Stimulated activated CD4-positive, alpha-beta T cell treated with anti-CD3 and anti-CD28 coated beads, Interleukin-4, amount 100 ng/mL, for 4 hours (primary cell): Measurements from ENCODE around the gene KCNQ5.

Experiments used
- DNase-seq, 2 experiments: peaks; one replicate each; pipeline ENCODE4 v3.0.0-alpha.2; 2020

KCNQ5 gene

DNA sequence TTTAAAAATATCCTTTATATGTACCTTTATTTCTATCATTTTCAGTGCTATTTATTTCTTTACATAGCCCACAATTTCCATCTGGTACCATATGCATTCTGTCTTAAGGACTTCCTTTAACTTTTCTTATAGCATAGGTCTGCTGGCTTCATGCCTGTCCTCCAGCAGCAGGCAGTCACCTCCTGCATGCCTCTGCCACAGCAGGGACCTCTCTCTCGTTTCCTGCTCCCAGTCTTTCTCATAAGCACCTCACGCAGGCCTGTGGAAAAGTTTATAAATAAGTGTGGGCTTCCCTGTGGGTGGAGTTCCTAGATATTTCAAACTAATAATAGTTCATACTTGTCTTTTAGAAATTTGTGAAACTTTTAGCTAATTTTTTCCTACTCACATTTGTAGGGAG, 133.9 kb downstream of the KCNQ5 start:
- no peak for DNase-seq

DNA sequence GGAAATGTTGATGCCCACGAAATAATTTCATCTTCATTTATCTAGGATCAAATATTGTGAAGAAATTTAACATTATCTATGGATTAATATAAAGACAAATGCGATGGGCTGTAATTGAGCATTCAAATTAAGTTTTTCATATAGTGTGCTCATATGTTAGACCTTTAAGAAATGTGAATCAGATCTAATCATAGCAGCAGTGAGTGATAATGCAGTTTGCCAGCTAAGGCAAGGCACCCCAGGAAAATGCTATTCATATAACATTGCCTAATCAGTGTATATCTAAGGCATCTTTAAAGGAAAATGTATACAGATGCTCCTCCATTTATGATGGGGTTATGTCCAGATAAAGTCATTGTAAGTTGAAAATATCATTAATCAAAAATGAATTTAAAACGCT, 135.2 kb downstream of the KCNQ5 start:
- DNase-seq = no peak

DNA sequence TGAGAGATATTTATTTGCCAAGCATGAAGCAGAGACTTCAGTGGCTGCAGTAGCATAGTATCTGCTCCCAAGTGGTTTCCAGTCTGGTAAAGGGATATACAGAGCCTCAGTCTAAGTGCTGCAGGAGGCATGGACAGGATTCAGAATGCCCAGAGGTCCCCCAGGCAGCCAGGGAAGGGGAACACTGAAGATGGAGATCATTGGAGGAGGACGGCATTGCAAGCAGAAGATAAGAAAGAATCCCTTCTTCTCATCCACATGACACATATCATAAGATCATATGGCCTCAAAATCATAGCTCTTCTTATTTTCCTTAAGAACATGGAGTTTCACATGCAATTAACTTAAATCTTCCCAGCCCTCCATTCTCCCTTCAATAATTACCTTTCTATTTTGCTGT, 136.1 kb downstream of the KCNQ5 start:
- no peak for DNase-seq

DNA sequence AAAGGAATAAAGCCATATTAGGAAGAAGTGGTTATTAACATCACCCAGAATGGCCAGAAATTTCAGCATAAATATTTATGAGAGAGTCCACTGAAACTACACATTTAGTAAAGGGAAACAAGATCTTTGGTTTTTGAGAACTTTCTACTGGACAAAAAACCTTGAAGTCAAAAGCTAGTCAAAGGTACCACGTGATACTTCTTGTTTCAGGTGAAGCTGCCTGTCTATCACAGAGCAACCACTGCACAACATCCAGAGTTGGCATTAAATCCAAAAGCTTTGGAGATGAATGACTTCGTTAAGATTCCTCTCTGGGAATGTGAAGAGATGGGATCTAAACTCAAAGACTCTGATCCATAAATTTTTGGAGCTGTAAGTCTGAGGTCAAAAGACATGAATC, 137.0 kb downstream of the KCNQ5 start:
- DNase-seq = no peak

DNA sequence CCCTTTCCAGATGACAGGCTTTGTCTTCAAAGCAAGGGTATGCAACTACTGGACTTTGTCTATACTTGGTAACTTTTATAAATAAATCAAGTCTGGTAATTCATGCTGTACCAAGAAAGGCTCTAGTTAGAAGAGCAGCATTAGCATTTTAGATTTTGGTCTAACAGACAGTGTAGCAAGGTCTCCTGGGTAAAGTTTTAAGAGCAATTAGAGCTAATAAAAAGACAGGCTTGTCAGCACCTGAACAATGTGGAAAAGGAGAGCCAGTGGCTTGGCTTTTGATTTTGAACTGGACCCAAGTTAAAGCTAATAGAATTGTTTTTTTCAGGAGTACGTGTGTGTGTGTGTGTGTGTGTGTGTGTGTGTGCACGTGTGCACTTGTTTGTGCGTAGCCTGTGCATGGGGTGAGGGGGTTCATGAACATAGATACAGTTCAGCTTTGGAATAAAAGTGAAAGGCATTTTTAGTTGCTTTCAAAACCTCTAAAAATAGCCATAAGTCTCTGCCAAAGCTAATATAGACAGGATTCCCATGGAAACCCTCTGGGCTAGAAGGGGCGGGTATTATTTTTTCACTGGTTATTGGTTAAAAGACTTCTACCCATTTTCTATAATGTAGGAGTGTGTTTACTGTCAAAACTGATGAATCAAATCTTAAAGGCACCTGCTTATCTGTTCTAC, 138.4 kb downstream of the KCNQ5 start:
- DNase-seq = no peak

DNA sequence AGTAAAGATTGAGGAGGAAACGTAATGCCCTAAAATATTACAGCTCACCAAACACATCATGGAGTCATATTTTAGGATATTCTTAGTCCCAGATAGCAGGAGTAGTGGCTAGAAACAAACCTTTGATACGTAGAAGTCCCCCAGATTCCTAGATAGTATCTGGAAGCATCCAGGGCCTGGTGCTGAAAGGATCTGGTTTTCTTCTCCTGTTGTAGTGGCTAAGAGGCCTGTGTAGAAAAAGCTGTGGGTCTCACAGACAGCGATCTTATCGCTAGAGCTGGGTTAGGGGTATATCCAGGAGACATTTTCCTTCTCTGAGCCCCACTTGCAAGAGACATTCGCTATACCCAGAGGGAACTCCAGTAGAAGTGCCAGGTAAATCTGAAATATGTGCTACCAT, 139.9 kb downstream of the KCNQ5 start:
- DNase-seq = no peak

DNA sequence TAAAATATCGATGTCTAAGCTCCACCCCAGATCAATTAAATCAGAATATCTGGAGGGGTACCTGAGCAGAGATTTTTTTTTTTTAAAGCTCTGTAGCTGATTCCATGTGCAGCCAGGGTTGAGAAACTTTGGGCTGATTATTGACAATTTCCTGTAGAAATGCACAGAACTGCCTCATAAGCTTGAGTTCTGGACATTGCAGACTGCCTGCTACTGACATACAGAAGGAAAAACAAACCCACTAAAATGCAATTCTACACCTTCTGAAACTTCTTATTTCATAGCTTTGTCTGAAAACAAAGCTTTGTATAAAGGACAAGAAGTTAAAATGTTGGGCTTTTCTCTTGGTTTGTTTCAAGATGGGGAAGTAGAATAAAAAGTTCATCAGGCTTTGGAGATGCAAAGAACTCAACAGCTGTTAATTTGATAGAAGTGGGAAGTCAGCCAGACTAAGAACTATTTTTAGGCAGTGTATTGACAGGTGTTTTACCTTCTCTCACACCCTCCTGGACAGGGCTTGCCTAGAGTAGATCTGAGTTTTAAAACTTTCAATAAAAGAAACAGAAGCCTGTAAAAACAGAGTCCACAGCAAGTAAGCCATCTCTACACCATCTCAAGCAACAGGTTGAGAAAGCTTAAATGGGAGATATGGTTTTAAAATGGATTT, 147.7 kb downstream of the KCNQ5 start:
- no peak for DNase-seq

DNA sequence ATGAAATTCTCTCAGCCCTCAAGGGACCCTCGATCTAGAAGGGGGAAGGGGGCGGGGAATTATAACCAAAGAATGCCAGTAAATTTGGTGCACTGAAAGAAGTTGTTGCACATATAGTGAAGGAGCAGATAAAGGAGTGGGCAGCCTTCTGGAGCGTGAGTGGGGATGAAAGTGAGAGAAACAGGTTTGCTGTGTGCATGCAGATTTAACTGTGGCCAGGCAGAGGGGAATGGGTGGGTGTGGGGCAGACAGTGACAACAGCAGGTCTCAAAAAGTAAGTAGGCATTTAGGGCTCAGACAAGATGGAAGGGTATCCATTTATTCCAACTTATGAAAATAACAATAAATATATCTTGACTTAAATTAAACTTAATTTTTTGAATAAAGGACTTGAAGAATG, 149.1 kb downstream of the KCNQ5 start:
- DNase-seq = no peak

DNA sequence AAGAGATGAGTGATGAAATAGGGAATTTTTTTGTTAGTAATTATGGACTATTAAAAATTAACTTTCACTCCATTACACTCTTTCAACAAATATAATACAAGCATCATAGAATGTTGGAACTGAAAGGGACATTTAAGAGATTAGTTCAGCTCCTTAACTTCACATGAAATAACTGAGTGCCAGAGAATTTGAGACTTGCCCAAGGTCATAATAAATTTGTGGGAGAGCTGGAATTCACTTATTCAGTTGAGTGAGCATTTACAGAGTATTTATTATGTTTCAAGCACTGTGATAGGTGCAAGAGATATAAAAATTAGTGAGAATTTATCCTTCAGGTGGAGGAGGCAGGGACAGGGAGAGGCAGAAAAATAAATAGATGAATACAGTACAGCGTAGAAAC, 154.6 kb downstream of the KCNQ5 start:
- no peak for DNase-seq

DNA sequence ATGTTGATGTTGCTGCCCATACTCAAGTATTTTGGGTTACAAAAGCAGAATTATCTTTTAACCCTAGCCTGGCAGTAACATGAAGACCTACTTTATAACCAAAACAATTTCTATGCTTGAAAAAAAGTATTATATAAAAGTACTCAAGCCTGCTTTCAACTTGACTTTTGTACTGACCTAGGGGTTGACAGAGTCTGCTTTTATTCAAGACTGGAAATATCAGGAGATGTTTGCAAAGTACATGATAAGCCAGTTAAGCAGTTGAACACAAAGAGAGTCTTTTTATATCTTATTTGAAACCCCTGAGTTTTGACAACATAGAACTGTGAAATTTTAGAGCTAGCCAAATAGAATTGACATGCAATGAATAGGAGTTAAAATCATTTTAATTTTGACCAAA, 159.8 kb downstream of the KCNQ5 start:
- no peak for DNase-seq

DNA sequence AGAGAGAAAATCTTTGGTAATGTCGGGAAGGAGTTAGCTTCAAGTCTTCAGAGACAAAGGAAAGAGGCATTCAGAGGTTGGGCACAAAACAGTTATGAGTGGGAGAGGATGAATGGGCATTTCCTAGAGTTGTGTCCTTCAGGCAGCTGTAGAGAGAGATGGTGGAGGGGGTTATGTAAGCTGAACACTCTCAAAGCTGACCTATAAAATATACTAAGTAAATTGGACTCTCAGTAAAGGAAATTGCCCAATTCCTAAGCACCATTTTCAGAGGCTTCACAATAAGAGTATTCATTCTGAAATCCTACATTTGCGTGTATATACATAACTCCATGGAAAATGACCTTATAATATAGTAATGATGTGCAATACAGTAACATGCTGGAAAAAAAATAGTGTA, 161.2 kb downstream of the KCNQ5 start:
- DNase-seq = no peak

DNA sequence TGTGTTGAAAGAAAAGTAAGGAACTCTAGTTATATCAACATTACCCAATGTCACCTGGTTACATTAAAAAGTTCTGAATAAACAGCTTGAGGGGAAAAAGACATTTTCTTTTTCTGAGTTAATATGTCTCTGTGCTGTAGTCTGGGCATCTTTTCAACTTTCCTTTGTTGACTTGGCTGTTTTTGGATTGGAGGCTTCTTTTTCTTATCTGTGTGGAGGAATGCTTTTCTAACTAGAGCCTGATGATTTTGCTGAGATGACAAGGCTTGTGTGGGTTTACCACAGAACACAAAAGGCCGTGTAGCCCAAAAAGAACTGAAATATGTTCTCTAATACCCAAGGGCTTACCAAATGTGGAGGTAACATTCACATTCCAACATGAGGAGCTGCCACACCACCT, 161.8 kb downstream of the KCNQ5 start:
- no peak for DNase-seq

DNA sequence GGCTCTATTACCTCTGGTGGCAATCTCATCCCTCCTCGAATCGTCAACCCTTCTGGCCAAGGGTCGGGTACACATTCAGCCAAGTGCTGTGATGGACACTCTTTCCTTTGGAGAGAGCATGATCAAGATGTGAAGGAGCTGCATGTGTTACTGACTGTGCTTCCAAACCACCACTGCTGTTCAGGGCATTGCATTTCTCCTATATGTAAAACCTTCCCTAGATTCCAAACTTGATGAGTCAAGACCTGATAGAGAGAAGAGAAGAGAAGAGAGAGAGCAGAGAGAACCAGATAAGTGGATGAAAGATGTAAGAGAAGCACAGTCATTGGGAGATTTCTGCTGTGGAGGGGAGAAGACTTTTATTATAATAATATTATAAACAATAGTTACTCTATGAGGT, 162.2 kb downstream of the KCNQ5 start:
- DNase-seq = no peak

DNA sequence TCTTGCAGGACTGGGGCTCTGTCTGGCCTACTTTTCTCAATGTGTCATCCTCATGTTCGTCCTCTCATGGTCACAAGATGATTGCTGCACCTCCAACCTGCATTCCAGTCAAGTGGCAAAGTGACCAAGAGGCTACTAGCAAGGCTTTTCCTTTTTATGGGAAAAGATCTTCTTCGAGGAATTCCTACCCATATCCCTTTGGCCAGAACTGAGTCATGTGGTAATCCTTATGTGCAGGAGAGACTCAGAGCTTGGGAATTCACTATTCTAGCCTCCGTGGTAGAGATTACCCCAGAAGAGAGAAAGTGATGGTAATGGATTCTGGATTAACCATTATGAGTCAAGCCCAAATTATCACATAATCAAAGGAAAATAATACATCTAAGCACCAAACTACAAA, 162.7 kb downstream of the KCNQ5 start:
- no peak for DNase-seq

DNA sequence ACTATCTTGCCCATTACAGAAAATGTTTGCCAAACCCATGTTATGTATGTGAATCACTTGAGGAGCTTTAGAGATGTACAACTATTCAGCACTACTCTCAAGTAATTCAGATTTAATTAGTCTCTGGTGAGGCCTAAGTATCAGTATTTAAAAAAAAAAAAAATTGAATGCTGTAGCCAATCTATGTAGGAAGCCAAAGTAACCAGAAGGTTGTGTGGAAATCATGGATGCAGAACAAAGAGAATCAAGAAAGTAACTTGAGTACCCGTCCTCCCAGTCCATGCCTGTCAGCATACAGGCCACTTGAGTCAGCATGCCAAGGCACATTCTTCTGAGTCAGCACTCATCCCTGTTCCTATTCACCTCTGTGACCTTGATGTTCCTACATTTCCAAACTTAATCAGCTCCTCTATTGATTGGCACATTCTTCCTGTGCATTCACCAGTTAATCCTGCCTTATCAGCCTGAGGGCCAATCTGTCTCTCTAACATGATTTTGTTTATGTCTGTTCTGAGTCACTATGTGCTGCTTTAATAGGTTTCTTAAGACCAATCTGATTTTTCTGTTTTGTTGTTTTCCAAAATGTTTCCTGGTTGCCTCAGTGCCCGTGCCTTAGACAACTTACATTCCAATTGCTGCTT, 165.6 kb downstream of the KCNQ5 start:
- DNase-seq = no peak

DNA sequence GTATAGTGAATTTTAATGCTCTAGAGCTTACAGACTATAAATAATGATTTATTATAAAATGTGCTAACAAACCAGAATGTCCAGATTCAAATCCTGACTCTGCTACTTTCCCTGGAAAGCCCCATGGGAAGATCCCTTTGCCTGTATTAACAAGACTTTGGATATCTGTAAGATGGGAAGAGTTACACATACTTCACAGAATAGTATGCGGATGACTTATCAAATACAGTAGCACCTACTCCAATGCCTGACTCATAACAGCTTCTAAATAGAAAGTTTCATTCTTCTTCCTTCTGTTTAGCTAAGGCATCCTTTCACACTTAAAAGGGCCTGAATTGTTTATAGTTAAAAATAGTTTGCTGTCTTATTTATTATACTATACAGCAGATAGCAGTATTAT, 166.3 kb downstream of the KCNQ5 start:
- DNase-seq = no peak

DNA sequence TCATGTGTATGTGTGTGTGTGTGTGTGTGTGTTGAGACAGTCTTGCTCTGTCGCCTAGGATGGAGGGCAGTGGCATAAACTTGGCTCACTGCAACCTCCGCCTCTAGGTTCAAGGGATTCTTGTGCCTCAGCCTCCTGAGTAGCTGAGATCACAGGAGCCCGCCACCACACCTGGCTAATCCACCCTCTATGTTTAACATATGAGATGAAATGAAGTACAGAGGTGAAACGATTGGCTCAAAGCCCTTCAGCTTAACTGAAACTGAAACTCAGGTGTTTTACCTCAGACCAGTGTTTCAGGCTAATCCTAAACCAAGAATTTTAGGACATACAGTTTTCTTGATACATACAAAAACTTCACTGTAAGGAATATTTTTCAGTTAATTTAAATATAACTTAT, 167.3 kb downstream of the KCNQ5 start:
- DNase-seq = no peak

DNA sequence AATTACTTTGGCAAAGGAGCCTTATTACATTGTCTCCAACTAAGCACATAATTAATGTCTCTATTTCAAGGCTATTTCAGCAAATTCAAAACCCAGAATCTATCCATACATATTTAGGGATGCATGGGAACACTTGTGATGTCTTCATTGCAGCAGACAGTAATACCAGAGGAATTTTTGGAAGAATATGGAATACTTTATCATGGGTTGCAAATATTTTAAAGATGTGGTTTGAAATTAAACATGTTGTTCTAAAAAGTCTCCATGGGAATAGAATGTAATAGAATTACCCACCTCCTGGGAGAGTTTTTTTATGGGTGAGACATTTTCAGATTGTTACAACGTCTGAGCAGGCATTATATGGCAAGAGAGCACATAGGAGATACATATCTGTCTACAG, 170.8 kb downstream of the KCNQ5 start:
- no peak for DNase-seq

DNA sequence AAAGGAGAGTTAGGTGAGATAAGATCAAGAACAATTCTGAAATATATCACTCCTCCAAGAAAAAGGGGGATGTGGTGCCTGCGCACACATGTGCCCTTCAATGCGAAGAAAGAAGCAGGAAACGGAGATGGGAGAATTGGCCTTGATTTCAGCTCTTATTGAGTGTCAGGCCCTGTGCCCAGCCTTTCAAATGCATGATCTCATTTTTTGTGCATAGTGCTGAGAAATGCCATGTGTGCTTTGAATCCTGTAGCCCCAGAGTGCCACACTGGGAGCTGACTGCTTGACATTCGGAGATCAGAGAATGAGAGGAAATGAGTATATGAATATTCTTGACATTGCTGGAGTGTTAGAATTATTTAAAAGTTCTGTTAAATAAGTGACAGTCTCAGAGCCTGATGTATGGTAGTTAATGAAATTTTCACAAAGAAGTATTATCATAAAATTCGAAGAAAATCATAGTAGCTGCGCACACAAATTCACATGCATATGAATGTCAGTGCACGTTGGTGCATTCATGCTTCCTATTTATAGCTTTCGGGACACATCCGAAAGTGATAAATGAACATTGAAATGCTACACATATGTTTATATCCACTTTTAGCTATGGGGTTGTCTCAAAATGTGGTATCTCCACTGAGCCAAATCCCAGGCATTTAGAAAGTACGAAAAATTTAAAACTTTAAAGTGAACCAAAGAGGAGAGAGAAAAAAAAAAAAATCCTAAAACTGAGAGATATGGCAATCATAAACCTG, 172.0 kb downstream of the KCNQ5 start:
- DNase-seq = no peak

DNA sequence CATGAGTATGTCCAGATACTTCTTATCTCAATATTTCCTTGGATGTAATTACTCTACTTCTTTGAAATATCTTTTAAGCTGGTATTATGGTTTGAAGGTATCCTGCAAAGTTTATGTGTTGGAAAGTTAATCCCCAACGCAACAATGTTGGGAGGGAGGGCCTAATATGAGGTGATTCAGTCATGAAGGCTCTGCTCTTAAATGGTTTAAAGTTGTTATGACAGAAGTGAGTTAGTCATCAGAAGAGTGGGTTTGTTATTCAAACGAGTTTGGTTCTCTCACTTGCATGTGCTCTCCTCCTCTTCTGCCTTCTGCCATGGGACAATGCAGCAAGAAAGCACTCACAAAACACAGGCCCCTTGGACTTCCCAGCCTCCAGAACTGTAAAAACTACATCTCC, 176.3 kb downstream of the KCNQ5 start:
- no peak for DNase-seq

DNA sequence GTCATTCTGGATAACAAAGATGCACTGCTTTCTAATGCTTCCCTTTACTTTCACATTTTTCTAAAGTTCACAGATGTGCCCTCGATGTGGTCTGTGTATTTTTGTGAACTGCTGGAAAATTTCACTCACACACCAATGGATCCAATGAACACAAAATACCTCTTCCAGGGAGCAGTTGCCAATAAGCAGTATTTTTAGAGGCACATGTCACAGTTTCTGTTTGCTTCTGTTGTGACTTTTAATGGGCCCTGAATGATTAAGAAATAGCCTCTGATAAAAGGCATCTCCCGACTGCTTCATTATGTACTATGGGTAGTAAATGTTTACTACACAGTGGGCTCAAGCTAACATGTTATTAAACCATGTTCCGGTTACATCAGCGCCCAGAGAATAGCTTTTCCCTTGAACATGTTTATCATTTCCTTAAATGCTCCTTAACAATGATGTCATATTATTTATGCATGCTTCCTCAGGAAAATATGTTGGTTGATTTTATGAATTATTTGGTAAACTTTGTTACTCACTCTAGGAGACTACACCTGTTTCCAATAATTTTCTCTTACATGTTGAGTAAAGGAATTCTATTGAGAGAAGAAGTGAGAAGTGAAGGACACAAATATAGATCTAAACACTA, 188.0 kb downstream of the KCNQ5 start:
- no peak for DNase-seq

DNA sequence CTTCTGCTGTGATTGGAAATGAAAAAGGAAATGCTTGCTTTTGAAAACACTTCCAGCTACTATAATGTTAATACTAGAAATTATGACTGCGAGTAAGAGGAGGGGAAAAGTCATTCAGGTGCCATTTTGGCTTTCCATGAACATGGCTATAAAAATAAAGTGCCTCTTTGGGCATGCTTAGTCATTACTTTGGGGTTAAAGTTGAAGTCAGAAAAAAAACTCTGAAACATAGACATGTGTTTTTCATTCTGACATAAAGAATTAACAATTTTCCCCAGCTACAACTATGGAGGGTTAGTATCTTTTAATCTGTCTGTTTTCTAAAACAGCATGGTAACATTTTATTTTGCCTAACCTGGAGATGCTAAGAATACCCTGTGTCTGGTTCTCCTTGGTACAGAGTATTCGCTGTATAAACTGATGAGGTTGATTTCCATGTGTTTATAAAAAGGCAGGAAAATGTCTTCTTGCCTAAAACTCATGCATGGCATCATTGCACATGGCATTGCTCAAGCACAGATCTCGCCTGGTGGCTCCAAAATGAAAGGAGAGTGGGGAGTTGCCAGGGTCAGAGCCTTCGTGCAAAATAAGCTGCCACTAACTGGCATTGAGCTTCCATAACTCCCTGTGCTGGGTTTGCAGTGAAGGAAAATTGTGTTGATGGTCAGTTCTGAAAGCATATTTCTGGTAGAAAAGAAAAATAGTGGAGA, 188.9 kb downstream of the KCNQ5 start:
- DNase-seq = no peak

DNA sequence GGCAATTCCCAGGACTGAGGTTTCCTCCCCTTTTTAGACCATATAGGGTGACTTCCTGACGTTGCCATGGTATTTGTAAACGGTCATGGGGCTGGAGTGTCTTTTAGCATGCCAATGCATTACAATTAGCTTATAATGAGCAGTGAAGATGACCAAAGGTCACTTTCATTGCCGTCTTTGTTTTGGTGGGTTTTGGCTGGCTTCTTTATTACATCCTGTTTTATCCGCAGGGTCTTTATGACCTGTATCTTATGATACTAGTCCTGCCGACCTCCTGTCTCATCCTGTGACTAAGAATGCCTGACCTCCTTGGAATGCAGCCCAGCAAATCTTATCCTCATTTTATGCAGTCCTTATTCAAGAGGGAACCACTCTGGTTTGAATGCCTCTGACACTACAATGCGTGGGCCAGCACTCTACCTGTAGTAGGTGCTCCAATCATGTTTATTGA, 190.1 kb downstream of the KCNQ5 start:
- no peak for DNase-seq
